ENCODE results near the gene FANCM.

The FANCM gene

GRCh38 chr14:45246691-45247090, 111.0 kb downstream of the FANCM start:
- DNase-seq: no peak

- no peak for DNase-seq
These were observed 111.7 kb downstream of the FANCM start for GRCh38 chr14:45247427-45247826.

- DNase-seq: no peak
These were observed 114.3 kb downstream of the FANCM start for GRCh38 chr14:45249856-45250575.
